HG03039 (cell line): ENCODE results near the gene ZNF396.

Source experiments
- ATAC-seq: cut with Tn5 transposase; IDR thresholded peaks from one replicate; pipeline ENCODE4 v1.9.1; 2021; ENCODE audit warnings: mild to moderate bottlenecking, moderate library complexity; ENCODE audit not compliant: unreplicated experiment

ZNF396 gene

DNA sequence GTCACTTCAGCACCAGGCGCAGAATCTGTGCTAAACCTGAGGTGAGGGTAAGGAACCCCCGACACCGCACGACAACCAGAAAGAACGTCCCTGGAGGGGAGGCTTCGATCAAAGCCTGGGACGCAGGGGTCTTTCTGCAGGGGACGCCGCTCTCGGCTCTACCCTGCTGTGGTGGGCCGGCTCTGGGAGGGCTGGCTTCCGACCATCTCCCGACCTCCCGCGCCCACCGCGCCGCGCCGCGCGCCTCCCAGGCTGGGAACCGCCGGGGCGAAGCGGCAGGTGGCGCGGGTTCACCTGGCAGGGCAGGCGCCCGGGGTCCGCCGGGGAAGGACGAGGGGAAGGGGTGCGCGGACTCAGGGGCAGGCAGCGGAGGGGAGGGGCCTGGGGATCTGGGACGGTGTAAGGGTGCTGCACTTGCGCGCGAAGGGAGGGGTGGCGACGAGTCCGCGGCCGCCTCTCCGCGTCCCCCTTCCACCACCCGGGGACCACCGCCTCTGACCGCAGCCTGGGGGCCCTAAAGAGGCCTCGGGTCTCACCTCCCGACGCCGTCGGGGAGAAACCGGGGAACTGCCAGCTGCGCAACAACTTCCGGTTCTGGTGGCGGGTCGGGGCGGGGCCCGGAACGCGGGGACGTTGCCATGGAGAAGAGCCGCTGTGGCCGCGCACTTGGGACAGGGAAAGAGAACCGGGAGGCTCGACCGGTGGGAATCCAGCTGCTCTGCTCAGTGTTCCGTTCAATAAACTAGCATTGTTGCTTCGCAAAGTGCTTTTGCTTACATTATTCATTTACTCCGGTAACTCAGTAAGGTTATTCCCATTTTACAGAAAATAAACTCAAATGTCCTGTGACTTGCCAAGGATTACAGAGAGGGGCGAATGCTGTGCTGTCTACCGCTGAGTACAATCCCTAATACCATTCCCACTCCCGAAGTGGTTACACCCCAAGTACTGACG lies at the start of gene ZNF396:
ZNF396 (minus strand) TSS at position 596 of the 954 bp plus-strand sequence. CDS start 3,045 bp downstream, outside the sequence.
- peak; percentile 84 for ATAC-seq

DNA sequence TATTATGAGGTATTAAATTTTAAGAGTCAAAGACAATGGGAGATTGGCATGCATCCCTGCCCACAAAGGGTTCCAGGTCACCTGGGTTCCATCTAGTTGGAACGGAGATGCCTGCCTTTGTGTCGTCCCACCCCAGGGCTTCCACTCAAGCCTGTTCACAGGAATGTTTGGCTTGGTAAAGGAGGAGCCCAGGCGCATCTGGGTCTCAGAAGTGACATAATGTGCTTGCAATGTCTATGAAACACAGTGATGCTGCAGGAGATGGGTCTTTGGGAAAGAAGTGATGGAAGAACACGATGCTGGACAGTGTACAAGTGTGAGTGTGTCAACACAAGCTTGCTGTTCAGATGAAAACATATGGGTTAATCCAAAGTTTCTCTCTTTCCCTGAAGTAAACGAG lies 49.6 kb upstream of the ZNF396 start:
- ATAC-seq, result no peak

DNA sequence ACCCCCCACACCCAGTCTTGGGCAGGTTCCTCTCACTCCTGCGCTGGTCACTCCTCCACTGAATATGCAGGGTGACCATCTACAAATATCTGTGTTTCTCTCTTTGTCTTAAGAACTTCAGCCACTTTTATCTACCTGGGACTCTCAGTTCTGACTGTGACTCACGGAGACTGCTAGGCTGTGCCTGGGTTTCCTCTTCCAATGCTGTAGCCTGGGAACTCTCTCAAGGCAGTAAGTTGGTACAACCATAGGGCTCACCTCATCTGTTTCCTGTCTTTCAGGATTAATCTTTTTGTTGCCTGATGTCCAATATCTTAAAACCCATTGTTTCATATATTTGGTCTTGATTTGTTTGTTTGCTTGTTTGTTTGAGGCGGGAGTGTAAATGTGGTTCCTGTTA lies 47.2 kb upstream of the ZNF396 start:
- no peak for ATAC-seq

DNA sequence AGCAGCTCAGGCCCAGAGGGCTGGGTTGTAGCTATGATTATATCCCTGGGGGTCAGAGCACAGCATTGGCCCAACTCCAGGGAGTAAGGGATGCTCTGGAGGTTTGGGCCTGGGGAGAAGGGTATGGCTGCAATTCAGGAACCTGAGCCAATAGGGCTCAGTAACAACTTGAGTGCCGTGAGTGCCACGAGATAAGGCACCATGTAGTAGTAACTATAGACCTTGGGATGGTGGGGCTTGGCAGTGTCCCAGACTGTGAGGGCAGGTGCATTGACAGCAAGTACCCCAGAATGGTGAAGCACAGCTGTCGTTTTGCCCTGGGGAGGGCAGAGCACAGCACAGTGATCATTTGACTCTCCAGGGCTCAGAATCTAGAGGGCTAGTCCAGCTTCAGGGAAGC lies 45.1 kb upstream of the ZNF396 start:
- no peak for ATAC-seq

DNA sequence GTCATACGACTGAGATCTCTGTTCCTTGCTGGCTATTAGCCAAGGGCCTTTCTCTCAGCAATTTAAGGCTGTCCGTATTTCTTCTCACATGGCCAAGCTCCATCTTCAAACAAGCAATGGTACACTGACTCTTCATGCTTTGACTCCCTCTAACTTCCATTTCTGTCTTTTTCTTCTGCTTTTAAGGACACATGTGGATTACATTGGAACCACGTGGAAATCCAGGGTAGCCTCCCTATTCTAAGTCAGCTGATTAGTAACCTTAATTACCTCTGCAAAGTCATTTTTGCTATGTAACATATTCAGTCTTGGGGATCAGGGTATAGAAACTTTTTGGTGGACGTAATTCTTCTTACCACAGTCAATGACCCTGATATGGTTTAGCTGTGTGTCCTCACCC lies 41.5 kb upstream of the ZNF396 start:
- no peak for ATAC-seq

DNA sequence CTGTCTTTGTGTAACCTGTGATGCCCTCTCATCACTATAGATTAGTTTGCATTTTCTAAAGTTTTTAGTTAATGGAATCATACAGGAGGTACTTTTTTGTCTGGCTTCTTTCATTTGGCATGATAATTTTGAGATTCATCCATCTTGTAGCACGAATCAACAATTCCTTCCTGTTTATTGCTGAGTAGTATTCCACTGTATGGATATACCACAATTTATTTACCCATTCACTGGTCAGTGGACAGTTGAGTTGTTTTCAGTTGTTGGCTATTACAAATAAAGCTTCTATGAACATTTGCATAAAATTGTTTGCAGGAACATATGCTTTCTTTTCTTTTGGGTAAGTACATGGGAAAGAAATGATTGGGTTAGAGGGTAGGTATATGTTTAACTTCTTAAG lies 40.1 kb upstream of the ZNF396 start:
- ATAC-seq, result no peak

DNA sequence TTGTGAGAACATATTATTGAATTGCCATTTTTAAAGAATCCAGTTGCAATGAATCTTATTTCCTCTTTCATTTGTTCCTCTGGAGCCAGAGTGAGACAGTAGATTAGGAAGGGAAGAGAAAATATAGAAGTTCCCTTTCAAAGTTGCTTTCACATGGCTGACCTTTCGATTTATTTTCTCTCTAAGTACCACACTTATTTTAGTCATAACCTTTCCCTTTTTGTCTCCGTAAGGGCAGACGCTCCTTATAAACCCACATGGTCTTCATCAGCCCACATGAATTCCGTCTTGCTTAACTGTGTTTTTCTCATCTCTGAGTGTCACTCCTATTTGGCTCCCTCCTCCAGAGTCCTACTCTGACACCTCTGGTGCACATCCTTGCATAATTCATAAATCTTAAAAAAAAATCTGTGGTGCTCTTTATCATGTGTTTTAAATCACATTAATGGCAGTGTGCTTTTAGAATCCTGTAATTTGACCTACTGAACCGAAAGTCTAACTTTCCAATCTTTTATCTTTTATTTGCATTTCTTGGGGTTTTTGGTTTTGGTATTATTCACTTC lies 38.5 kb upstream of the ZNF396 start:
- no peak for ATAC-seq

DNA sequence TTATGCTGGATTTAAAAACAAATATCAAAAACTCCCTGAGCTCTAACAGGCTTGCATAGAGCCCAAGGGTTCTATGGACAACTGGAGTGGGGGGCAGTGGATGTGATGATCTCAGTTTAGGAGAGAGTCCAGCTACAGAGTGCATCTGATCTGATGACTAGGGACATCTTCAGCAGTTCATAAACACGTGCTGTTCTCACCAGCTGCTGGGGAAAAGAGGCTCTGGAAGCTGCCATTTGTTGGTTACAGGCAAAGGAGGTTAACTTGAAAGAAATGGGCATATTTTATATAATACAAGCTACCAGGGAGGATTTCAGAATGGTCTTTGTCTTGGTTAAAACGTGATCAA lies 36.0 kb upstream of the ZNF396 start:
- ATAC-seq, result no peak

DNA sequence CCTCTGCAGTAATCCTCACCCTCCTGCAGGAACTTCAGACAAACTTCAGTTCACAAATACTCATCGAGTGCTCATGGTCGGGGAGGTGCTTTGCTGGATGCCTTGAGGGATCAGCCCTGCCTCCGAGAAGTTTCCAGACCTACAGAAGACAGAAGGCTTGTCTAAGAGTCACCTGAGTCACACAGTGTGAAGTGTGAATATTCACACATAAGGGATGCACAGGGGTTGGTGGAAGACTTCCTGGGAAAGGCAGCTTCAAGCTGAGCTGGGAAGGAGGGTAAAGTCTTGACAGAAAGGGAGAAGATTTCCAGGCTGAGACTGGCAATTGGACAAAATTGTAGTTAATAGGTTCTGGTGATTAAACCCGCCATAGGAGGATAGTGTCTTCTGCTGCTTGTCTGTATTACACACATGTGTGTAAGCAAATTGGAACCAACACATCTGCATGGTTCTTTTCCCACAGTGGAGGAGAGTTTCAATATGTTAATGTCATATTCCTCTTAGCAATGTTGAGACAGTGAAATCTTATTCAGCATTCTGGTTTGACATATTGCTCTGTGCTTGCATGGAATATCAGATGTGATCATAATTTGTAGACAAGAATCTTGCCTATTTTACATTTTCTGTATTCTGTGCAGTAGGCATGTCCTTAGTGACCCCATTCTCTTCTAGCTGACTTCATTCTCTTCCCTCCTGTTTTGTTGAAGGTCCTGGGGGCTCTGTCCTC lies 34.7 kb upstream of the ZNF396 start:
- ATAC-seq, result no peak

DNA sequence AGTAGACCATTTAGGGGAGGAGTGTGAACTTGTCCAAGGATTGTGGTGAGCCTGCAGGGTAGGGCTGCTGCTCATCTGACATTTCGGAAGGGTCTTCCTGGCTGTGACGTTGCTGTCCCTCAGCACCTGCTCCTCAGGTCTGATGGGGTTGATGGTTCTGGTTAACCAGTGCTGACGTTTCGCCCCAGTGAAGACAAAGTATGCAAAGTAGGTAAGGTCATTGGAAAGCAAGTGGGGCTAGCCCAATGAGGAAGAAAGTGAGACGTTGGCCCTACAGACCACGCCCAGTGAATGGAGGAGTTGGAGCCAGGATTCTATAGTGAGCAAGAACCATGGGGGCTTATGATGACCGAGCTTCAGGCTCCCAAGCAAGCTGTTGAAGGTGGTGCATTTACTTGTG lies 33.4 kb upstream of the ZNF396 start:
- ATAC-seq, result peak; percentile 46

DNA sequence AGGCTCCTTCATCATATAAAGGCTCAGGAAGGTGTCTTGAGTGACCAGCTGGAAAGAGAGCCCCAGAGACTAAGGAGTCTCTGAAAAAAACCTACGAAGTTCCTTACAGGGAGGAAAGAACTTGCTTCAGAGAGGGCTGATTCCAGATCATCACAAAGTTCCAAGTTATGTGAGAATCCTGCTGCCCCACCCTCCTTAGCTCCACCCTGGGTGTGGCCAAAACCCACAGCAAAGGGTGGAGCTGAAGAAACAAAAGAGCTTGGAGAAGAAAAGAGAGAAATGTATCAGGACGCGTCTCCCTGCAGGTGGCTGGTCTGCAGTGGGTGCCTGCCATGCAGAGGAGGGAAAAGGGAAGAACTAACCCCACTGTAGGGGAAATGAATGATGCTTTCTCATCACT lies 32.8 kb upstream of the ZNF396 start:
- ATAC-seq, result no peak

DNA sequence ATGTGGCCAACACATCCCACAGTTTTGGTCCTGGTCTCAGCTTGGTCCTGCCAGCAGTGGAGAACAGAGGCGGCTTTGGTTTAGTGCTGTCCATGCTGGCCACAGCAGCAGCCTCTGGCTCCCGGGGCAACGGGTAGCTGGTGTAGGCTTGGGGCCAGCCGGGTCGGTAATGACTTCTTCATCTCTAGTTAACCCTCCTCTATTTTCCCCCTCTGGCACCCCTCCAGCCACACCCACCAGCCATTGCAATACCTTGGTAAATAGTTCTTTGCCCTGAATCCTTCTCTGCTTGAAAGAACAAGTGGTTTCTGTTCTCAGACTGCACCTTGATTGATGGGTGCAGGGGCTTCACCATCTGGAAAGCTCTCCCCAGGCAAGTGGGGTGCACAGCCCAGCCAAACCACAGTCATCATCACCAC lies 31.7 kb upstream of the ZNF396 start:
- ATAC-seq, result no peak

DNA sequence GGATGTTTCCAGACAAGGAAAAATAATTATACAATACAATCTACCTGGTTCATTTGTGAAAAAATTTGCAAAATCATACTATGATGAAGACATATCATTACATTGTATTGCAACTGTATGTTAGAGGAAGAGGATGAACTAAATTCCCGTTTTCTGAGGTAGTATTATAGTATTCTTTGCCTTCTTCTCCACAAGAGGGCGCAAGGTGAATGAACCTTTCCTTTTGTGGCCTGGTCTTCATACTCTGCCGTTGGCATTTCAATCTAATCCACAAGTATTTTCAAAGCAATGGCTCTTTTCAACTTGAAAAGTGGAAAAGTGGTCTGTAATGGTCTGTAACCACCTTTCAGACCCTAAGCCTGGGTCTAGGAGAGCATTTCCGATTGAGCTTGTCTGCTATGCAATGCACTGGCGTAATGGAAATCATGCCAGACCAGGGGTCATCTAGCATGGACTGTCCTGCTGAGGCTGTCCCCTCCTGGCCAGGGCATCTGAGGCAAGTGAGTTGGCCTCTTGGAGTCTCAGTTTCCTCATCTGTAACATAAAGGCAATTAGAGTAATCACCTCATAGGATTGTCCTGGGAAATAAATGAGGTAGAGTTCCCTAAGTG lies 30.8 kb upstream of the ZNF396 start:
- no peak for ATAC-seq

DNA sequence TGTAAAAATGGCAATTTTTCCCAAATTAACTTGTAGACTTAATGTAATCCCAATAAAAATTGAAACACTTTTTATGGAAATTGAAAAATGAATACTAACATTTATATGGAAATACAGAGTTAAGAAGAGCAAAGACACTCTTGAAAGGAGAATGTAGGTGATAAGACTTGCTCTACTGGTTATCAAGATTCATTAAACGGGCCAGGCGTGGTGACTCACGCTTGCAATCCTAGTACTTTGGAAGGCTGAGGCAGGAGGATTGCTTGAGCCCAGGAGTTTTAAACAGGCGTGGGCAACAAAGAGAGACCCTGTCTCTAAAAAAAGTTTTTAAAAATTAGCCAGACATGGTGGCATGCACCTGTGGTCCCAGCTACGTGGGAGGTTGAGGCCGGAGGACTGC lies 29.5 kb upstream of the ZNF396 start:
- no peak for ATAC-seq

DNA sequence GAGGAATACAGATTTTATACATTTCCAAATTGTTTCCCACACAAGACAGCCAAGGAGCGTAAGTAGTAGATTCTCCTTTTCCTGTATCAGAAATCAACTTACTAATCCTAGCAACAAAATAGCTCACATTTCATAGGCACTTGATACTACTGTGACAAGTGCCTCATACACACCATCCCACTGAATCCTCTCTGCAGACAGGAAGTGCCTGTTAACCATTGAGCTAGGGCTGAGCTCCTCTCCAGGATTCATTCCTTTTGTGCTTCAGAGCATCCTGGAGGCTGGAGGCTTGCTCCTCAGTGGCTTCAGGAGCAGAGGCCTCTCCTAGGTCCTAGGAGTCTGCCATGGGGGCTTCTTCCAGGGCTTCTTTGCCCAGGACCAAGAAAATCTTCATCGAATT lies 20.8 kb upstream of the ZNF396 start:
- ATAC-seq, result no peak

DNA sequence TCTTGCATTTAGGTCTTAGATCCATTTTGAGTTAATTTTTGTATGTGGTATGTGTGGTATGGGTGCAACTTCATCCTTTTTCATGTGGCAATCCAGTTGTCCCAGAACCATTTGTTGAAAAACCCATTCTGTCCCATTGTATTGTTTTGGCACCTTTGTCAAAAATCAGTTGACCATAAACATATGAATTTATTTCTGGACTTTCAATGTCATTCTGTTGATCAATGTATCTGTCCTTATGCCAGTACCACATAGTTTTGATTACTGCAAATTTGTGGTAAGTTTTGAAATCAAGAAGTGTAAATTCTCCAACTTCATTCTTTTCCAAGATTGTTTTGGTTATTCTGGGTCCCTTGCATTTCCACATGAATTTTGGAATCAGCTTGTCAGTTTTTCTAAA lies 16.6 kb upstream of the ZNF396 start:
- no peak for ATAC-seq

DNA sequence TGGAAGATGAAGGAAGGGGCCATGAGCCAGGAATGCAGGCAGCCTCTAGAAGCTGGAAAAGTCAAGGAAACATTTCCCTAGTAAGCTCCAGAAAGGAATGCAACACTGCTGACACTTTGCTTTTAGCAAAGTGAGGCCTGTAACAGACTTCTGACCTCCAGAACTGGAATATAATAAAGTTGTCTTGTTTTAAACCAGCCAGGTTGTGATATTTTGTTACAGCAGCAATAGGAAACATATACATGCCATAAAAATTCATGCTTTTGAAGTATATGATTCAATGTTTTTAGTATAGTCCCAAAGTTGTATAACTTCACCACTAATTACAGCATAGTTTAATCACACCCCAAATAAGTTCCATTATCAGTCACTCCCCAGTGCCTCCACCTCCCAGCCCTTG lies 15.2 kb upstream of the ZNF396 start:
- no peak for ATAC-seq

DNA sequence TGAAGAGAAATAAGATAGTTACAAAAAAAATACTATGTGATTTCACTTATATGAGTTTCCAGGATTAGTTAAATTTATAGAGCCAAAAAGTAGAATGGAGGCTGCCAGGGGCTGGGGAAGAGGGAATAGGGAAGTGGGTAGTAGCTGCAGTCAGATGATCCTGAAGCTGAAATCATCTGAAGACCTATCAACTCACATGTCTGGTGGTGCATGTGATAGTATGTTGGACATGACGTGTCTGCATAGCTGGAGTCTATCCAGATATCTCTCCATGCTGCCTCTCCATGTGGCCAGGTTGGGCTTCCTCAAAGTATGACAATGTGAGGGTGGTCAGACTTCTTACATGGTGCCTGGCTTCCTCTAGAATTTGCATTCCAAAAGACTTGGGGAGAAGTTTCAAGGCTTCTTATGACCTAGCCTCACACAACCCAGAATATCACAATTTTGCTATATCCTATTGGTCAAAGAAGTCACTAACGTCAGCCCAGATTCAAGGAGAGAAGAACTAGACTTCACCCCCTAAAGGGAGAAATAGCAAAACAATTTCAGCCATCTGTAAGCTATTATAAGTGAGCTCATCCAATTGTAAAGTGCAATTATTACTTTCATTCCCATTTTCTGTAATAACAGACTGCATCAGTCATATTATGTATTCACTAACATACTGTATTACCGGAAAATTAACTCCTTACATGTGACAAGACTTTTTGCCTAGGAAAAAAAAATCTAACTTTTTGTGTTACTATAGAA lies 14.0 kb upstream of the ZNF396 start:
- no peak for ATAC-seq

DNA sequence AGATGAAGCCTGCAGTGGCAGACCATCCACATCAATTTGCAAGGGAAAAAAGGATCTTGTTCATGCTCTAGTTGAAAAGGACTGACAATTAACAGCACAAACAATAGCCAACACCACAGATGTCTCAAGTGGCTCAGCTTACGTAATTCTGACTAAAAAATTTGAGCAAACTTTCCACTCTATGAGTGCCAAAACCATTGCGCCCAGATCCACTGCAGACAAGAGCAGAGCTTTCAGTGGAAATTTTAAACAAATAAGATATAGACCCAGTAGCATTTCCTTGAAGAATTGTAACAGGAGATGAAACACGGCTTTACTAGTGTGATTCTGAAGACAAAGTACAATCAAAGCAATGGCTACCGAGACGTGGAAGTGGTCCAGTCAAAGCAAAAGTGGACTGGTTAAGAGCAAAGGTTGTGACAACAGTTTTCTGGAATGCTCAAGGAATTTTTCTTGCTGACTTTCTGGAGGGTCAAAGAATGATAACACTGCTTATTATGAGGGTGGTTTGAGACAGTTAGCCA lies 12.0 kb upstream of the ZNF396 start:
- ATAC-seq, result no peak

DNA sequence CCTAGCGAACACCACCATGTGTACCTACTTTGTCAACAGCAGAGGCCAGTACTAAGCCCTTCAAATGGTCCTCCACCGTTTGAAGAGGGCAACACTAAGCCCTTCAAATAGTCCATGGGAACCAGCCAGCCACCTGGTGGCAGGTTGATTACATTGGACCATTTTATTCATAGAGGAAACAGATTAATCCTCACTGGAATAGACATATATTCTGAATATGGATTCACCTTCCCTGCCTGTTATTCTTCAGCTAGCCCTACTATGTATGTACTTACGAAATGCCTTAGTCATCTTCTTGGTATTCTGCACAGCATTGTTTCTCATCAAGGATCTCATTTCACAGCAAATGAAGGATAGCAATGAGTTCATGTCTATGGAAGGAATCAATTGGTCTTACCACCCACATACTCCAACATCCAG lies 10.0 kb upstream of the ZNF396 start:
- ATAC-seq, result no peak
